Mesothelial cell of epicardium (in vitro differentiated cells): ENCODE results near the gene TMEM178B. TPM values are rescaled to one million over a fixed set of nuclear protein-coding genes. Genes with fewer than 3 reads are reported as not detected.

Experiments
- DNase-seq, 2 experiments: peaks; one replicate each; pipeline ENCODE4 v3.0.0; 2021; ENCODE audit warnings: low spot score in 2 of 2; ENCODE audit not compliant: unreplicated experiment in 2 of 2
- H3K27ac Mint-ChIP-seq: 2 replicates; pipeline ENCODE4 v1.8.0; 2021; ENCODE audit warnings: mixed read lengths
- H3K27me3 Mint-ChIP-seq: 2 replicates; pipeline ENCODE4 v1.8.0; 2021; ENCODE audit warnings: low read depth, mixed read lengths
- H3K36me3 Mint-ChIP-seq: 2 replicates; pipeline ENCODE4 v1.8.0; 2021; ENCODE audit warnings: mixed read lengths
- H3K4me1 Mint-ChIP-seq: 2 replicates; pipeline ENCODE4 v1.8.0; 2021; ENCODE audit warnings: mixed read lengths
- H3K4me3 Mint-ChIP-seq: 2 replicates; pipeline ENCODE4 v1.8.0; 2021; ENCODE audit warnings: mild to moderate bottlenecking, moderate library complexity, mixed read lengths
- H3K9me3 Mint-ChIP-seq: 2 replicates; pipeline ENCODE4 v1.8.0; 2021; ENCODE audit warnings: mixed read lengths
- total RNA-seq: library from RNA; stranded (reverse); gene quantifications from 3 replicates; pipeline ENCODE4 v1.2.1, GENCODE V29; 2021
- TF ChIP-seq, protein P1 (sequence below): fragments of 200-600 bp; sonication (generic); IDR thresholded peaks from one replicate; pipeline ENCODE4 v1.5.0; 2021; ENCODE audit warnings: antibody characterized with exemption; ENCODE audit not compliant: unreplicated experiment

The TMEM178B gene
- total RNA-seq, 1 donor from 2014 or later = 0.16 TPM

DNA sequence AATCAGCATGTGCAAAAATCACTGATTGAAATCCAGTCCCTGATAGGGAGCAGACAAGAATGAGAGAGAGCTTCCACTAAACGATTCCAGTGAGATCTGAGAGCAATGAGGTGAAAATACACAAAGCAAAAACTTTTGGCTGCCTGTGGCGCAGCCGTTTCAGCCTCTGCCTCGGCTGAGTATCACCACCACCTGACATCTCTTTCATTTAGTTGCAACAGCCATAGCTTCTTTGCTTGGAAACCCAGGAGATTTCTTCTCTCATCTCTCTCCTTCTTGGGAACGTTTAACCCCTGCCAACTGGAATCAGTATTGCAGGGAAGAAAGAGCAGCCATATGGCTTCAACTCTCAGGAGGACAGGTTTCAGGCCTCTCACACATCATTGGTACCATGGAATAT is 240.0 kb downstream of the TMEM178B start:
- no peaks in the 10 kb centered on the region for H3K4me1 Mint-ChIP-seq
- TF ChIP-seq, protein P1, sequence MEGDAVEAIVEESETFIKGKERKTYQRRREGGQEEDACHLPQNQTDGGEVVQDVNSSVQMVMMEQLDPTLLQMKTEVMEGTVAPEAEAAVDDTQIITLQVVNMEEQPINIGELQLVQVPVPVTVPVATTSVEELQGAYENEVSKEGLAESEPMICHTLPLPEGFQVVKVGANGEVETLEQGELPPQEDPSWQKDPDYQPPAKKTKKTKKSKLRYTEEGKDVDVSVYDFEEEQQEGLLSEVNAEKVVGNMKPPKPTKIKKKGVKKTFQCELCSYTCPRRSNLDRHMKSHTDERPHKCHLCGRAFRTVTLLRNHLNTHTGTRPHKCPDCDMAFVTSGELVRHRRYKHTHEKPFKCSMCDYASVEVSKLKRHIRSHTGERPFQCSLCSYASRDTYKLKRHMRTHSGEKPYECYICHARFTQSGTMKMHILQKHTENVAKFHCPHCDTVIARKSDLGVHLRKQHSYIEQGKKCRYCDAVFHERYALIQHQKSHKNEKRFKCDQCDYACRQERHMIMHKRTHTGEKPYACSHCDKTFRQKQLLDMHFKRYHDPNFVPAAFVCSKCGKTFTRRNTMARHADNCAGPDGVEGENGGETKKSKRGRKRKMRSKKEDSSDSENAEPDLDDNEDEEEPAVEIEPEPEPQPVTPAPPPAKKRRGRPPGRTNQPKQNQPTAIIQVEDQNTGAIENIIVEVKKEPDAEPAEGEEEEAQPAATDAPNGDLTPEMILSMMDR = no peak
- H3K4me3 Mint-ChIP-seq = no peak overlapping the region
- no peak overlapping the region for H3K27ac Mint-ChIP-seq
- H3K9me3 Mint-ChIP-seq = peaks cover 5% of the 10 kb centered on the region
- H3K36me3 Mint-ChIP-seq = no peaks in the 10 kb centered on the region
- H3K27me3 Mint-ChIP-seq = peaks cover 35% of the 10 kb centered on the region
- no peak for DNase-seq

DNA sequence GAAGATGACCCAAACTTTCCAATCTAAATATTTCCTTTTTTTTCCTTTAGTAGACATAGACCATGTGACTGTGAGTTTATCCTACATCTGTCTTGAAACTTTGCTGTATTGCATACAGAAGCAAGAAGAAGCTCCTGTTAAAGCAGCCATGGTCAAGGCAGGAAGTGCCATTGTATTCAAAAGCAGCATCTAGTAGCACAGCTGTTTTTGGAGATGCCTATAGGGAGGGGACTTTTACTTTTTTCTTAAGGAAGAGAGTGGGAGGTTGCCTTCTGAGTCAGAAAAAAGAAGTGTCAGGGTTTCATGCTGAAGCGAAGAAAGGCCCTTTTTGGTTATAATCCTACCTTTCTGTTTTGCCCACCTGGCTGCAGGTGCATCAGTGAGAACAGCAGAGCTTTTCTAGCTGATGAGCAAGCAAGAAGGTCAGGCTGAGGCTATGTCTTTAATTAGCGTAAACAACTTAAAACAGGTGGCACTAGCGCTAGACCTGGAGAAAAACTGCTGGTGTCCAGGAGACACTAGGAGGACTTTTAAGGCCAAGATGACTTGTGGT is 243.2 kb downstream of the TMEM178B start:
- no peaks in the 10 kb centered on the region for H3K9me3 Mint-ChIP-seq
- no peaks in the 10 kb centered on the region for H3K4me1 Mint-ChIP-seq
- DNase-seq = no peak
- TF ChIP-seq, protein P1 = no peak
- no peaks in the 10 kb centered on the region for H3K36me3 Mint-ChIP-seq
- H3K27ac Mint-ChIP-seq = no peak overlapping the region
- peaks cover 30% of the 10 kb centered on the region for H3K27me3 Mint-ChIP-seq
- H3K4me3 Mint-ChIP-seq = no peak overlapping the region

DNA sequence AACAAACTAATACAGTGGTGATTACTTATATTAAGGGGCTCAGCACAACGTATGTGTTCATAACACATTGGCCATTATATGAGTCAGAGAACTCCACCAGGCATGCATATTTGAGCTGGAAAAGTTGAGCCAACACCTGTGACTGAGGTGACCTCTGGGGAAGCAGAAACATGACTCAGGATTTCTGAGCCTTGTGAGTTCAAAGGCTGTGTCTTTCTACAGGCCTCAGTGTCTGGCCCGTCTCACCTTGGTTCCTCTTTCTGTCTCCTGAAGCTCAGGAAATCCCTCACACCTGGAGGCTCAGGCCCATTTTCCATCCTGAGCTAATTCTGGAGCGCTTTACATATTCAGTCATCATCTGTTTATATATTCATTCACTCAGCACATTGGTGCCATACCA is 246.4 kb downstream of the TMEM178B start:
- Mint-ChIP-seq H3K27me3 (peaks cover 17% of the 10 kb centered on the region), H3K27ac (no peak overlapping the region), H3K36me3 (no peaks in the 10 kb centered on the region), H3K4me3 (no peak overlapping the region), H3K9me3 (no peaks in the 10 kb centered on the region), H3K4me1 (no peaks in the 10 kb centered on the region)
- DNase-seq = no peak
- TF ChIP-seq, protein P1 = no peak

DNA sequence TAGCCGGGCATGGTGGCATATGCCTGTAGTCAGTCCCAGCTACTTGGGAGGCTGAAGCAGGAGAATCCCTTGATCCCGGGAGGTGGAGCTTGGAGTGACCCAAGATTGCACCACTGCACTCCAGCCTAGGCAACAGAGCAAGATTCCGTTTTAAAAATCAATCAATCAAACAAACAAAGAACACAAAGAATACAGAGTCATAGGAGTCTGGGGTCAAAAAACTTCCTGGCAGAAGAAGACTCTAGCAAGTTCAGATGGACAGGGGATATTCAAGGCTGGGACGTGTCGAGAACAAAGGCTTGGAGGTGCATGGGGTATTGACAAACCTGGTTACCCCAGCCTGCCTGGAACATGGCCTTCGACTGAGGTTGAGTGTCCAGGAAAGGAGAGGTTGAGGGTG is 248.5 kb downstream of the TMEM178B start:
- no peaks in the 10 kb centered on the region for H3K36me3 Mint-ChIP-seq
- H3K4me3 Mint-ChIP-seq = no peak overlapping the region
- no peak for DNase-seq
- peaks cover 19% of the 10 kb centered on the region for H3K27me3 Mint-ChIP-seq
- no peaks in the 10 kb centered on the region for H3K9me3 Mint-ChIP-seq
- TF ChIP-seq, protein P1 = no peak
- H3K27ac Mint-ChIP-seq = no peak overlapping the region
- no peaks in the 10 kb centered on the region for H3K4me1 Mint-ChIP-seq

DNA sequence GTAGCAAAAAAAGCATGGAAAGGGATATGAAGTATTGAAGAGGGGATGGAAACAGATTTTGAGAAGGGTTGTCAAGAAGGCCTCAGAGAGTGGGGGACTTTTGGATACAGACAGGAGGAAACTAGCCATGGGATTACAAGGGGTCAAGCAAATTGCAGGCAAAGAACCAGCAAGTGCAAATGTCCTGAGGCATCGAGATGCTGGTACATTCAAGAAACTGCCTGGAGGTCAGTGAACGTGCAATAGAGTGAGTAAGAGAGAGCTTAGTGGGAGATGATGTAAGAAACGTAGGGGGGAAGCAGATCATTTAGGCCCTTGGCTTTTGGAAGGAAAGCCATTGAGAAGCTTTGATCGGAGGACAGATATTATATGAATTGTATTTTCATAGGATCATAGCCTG is 250.0 kb downstream of the TMEM178B start:
- H3K27ac Mint-ChIP-seq = no peak overlapping the region
- no peaks in the 10 kb centered on the region for H3K9me3 Mint-ChIP-seq
- DNase-seq = no peak
- no peaks in the 10 kb centered on the region for H3K36me3 Mint-ChIP-seq
- TF ChIP-seq, protein P1 = no peak
- H3K4me3 Mint-ChIP-seq = no peak overlapping the region
- no peaks in the 10 kb centered on the region for H3K4me1 Mint-ChIP-seq
- peaks cover 19% of the 10 kb centered on the region for H3K27me3 Mint-ChIP-seq

DNA sequence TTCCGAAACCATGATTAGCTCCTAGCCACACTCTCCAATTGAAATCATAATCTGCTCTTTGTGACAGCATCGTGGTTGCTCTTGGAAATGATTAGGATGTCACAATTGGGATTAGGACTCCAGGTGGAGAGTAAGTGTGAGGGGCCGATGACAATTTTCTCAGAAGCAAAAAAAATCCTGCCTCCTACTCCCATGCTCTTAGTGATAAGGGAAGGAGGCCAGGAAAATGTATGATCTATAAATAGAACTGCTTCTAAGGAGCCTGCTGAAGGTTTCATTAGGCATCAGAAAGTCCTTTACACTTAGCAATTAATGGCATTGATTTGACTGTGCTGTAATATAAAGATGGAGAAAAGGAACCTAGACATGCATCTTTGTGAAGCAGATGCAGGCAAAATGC is 251.0 kb downstream of the TMEM178B start:
- Mint-ChIP-seq H3K4me1 (no peaks in the 10 kb centered on the region), H3K27me3 (peaks cover 17% of the 10 kb centered on the region), H3K36me3 (no peaks in the 10 kb centered on the region), H3K9me3 (no peaks in the 10 kb centered on the region), H3K27ac (no peak overlapping the region), H3K4me3 (no peak overlapping the region)
- DNase-seq = no peak
- TF ChIP-seq, protein P1 = no peak
